Sigmoid colon (tissue), 7 donors: ENCODE results near the gene CCDC136. TPM values are rescaled to one million over a fixed set of nuclear protein-coding genes. Genes with fewer than 3 reads are reported as not detected.

Source experiments
- DNase-seq: peaks from one replicate; pipeline ENCODE4 v3.0.0-alpha.2; 2019
- H3K27ac ChIP-seq, 4 donors: fragments of 200-600 bp; sonication (generic); one replicate each; pipeline ENCODE4 v1.5.1; 2016 to 2019; ENCODE audit warnings: mild to moderate bottlenecking in 1 of 4
- H3K27me3 ChIP-seq, 3 donors: fragments of 200-600 bp; sonication (generic); one replicate each; pipeline ENCODE4 v1.5.1; 2019; ENCODE audit warnings: mild to moderate bottlenecking in 1 of 3
- H3K36me3 ChIP-seq, 4 donors: fragments of 200-600 bp; sonication (generic); one replicate each; pipeline ENCODE4 v1.5.1; 2016 to 2019
- H3K4me1 ChIP-seq, 4 donors: fragments of 200-600 bp; sonication (generic); one replicate each; pipeline ENCODE4 v1.5.1; 2017 to 2019
- H3K4me3 ChIP-seq, 4 donors: fragments of 200-600 bp; sonication (generic); one replicate each; pipeline ENCODE4 v1.5.1; 2017 to 2019; ENCODE audit warnings: mild to moderate bottlenecking in 2 of 4, moderate library complexity in 1 of 4
- H3K9me3 ChIP-seq, 4 donors: fragments of 200-600 bp in 3 of 4; sonication (generic) in 3 of 4; one replicate each; pipeline versions ENCODE4 v1.5.1 to v1.6.1; 2013 to 2019
- CTCF ChIP-seq, 4 experiments: fragments of 450-650 bp in 3 of 4; fragments of 200-600 bp in 1 of 4; IDR thresholded peaks; one replicate each; pipeline ENCODE4 v1.5.1; 2016 to 2019; ENCODE audit warnings: antibody characterized with exemption in 4 of 4, mild to moderate bottlenecking in 3 of 4, moderate library complexity in 2 of 4
- EP300 ChIP-seq, 4 donors: sonication (generic); formaldehyde crosslinking; IDR thresholded peaks; one replicate each; pipeline ENCODE4 v1.6.1; 2017; ENCODE audit warnings: antibody characterized with exemption in 4 of 4
- POLR2A ChIP-seq, 2 donors: fragments of 450-650 bp; IDR thresholded peaks; one replicate each; pipeline ENCODE4 v1.6.1; 2016; ENCODE audit warnings: antibody characterized with exemption in 2 of 2, mild to moderate bottlenecking in 2 of 2, moderate library complexity in 2 of 2
- POLR2AphosphoS5 ChIP-seq, 4 donors: sonication (generic); formaldehyde crosslinking; IDR thresholded peaks; one replicate each; pipeline ENCODE4 v1.6.1; 2017; ENCODE audit warnings: antibody characterized with exemption in 4 of 4
- WGBS, 2 donors: extraction: QIAGEN DNeasy Blood & Tissue Kit; methylation state at CpG; one replicate each; pipeline ENCODE4 v1.1.7; 2013; 5-methylcytosine and 5-hydroxymethylcytosine counted together
- intact Hi-C: fragments of 100-400 bp; cut with DNase I; formaldehyde crosslinking; loops from one replicate; pipeline ENCODE4 v1.15.1; 2023
- polyA plus RNA-seq, 3 donors: library from polyadenylated mRNA; stranded (reverse); fragments of 200-250 nt; gene quantifications; one replicate each; pipeline ENCODE4 v1.2.3, GENCODE V29; 2013
- total RNA-seq, 4 donors: library from RNA; depleted of rRNA; stranded (reverse); fragments of >200 nt; gene quantifications; one replicate each; pipeline ENCODE4 v1.1.0, GENCODE V29; 2016
- donor health status: healthy with polysubstance abuse.
- donor health status: Bipolar disorder and iron deficiency.
- donor health status: healthy.

The CCDC136 gene
- total and polyA plus RNA-seq, 7 donors: 2.4 to 53.7 (median 21.7) TPM; not detected in 1

GRCh38 chr7:128865303-128865702 is 73.5 kb downstream of the CCDC136 start:
- DNase-seq: no peak
- no peak for TF ChIP-seq CTCF (IDR thresholded peaks at IDR 0.05)
- TF ChIP-seq POLR2AphosphoS5 (IDR thresholded peaks at IDR 0.05): no peak
- TF ChIP-seq POLR2A (IDR thresholded peaks at IDR 0.05): no peak
- TF ChIP-seq EP300 (IDR thresholded peaks at IDR 0.05): no peak
- Histone ChIP-seq H3K4me3 (no peak overlapping the region), H3K4me1 (peaks cover 0 to 50% (median 45%) of the 10 kb centered on the region in 4 donors), H3K9me3 (no peaks in the 10 kb centered on the region), H3K36me3 (peaks cover 6 to 19% (median 10%) of the 10 kb centered on the region in 4 donors), H3K27ac (no peak overlapping the region), H3K27me3 (no peaks in the 10 kb centered on the region)
- intact Hi-C loops: loop anchor here (5.0 kb wide), 1 partner anchor 128 kb away; the partner anchor contains the start of gene CALU
- WGBS, 2 donors: 95% methylated on average over 12 of the region's 12 CpGs

- Histone ChIP-seq H3K4me3 (no peak overlapping the region), H3K27ac (no peak overlapping the region), H3K9me3 (no peaks in the 10 kb centered on the region), H3K4me1 (peaks cover 0 to 43% (median 38%) of the 10 kb centered on the region in 4 donors), H3K36me3 (peaks cover 6 to 19% (median 10%) of the 10 kb centered on the region in 4 donors), H3K27me3 (no peaks in the 10 kb centered on the region)
- intact Hi-C loops: loop anchor here (5.0 kb wide), 1 partner anchor 129 kb away; the partner anchor contains the start of gene CALU
- 93 to 96% methylated on average over 27 of the region's 27 CpGs for WGBS, 2 donors
- TF ChIP-seq POLR2A (IDR thresholded peaks at IDR 0.05): no peak
- no peak for TF ChIP-seq CTCF (IDR thresholded peaks at IDR 0.05)
- TF ChIP-seq EP300 (IDR thresholded peaks at IDR 0.05): no peak
- TF ChIP-seq POLR2AphosphoS5 (IDR thresholded peaks at IDR 0.05): no peak
- no peak for DNase-seq
These were observed 74.5 kb downstream of the CCDC136 start for GRCh38 chr7:128865996-128866877.

GRCh38 chr7:128867241-128867640 is 75.5 kb downstream of the CCDC136 start:
- intact Hi-C loops: loop anchor here (5.0 kb wide), 1 partner anchor 130 kb away; the partner anchor contains the start of gene CALU
- peaks cover 6 to 19% (median 10%) of the 10 kb centered on the region in 4 donors for H3K36me3 ChIP-seq
- no peak overlapping the region for H3K27ac ChIP-seq
- H3K4me1 ChIP-seq: peaks cover 0 to 39% (median 34%) of the 10 kb centered on the region in 4 donors
- no peak for DNase-seq
- TF ChIP-seq POLR2AphosphoS5 (IDR thresholded peaks at IDR 0.05) (no peak), CTCF (IDR thresholded peaks at IDR 0.05) (no peak), POLR2A (IDR thresholded peaks at IDR 0.05) (no peak), EP300 (IDR thresholded peaks at IDR 0.05) (no peak)
- no peaks in the 10 kb centered on the region for H3K27me3 ChIP-seq
- 87 to 91% methylated on average over 4 of the region's 4 CpGs for WGBS, 2 donors
- H3K4me3 ChIP-seq: no peak overlapping the region
- no peaks in the 10 kb centered on the region for H3K9me3 ChIP-seq

GRCh38 chr7:128867842-128868623 is 76.3 kb downstream of the CCDC136 start:
- Histone ChIP-seq H3K27ac (no peak overlapping the region), H3K36me3 (peaks cover 6 to 19% (median 10%) of the 10 kb centered on the region in 4 donors), H3K4me3 (no peak overlapping the region), H3K4me1 (peaks cover 0 to 35% (median 31%) of the 10 kb centered on the region in 4 donors), H3K27me3 (no peaks in the 10 kb centered on the region), H3K9me3 (no peaks in the 10 kb centered on the region)
- intact Hi-C loops: loop anchor here (5.0 kb wide), 1 partner anchor 131 kb away; the partner anchor contains the start of gene CALU
- 54 to 81% methylated on average over 11 of the region's 11 CpGs for WGBS, 2 donors
- no peak for DNase-seq
- no peak for TF ChIP-seq EP300 (IDR thresholded peaks at IDR 0.05)
- no peak for TF ChIP-seq CTCF (IDR thresholded peaks at IDR 0.05)
- TF ChIP-seq POLR2A (IDR thresholded peaks at IDR 0.05): no peak
- TF ChIP-seq POLR2AphosphoS5 (IDR thresholded peaks at IDR 0.05): no peak
